K562 (cell line): ENCODE measurements around the gene BMP2K. TPM values are rescaled to one million over a fixed set of nuclear protein-coding genes. Genes with fewer than 3 reads are reported as not detected.

Source experiments
- ATF1 ChIP-seq, 2 experiments: fragments of 450-650 bp in 1 of 2; IDR thresholded peaks; 2 replicates each; pipeline ENCODE4 v1.6.1; 2016; ENCODE audit warnings: missing compliant biosample characterization in 1 of 2, missing genetic modification characterization in 1 of 2
- BRCA1 ChIP-seq, 2 experiments: fragments of 450-650 bp in 1 of 2; sonication (generic) in 1 of 2; formaldehyde crosslinking in 1 of 2; IDR thresholded peaks; 2 replicates each; pipeline versions ENCODE4 v1.5.0 to v1.6.1; 2017 to 2020; ENCODE audit warnings: mild to moderate bottlenecking in 1 of 2, missing genetic modification reagents in 1 of 2
- ETS2 ChIP-seq: IDR thresholded peaks from 2 replicates; pipeline ENCODE4 v1.6.1; 2016; ENCODE audit warnings: borderline replicate concordance, missing genetic modification characterization, mild to moderate bottlenecking, moderate library complexity, missing compliant biosample characterization; ENCODE audit not compliant: poor library complexity, severe bottlenecking
- FOXA3 ChIP-seq, 2 experiments: fragments of 450-650 bp in 1 of 2; sonication (generic) in 1 of 2; formaldehyde crosslinking; IDR thresholded peaks in 1 of 2; conservative IDR thresholded peaks in 1 of 2; 2 replicates each; pipeline versions ENCODE4 v1.4.0 to v1.8.0; 2020 to 2022; ENCODE audit warnings: mild to moderate bottlenecking in 2 of 2, missing genetic modification reagents in 1 of 2
- FOXJ2 ChIP-seq: fragments of 200-800 bp; sonication (Bioruptor generic); IDR thresholded peaks from 2 replicates; pipeline ENCODE4 v1.6.1; 2016; ENCODE audit warnings: missing genetic modification characterization, missing compliant biosample characterization
- JUND ChIP-seq, 2 experiments: IDR thresholded peaks; 2 replicates in 1 of 2; 3 replicates in 1 of 2; pipeline ENCODE4 v1.6.1; 2011; ENCODE audit warnings: borderline replicate concordance in 2 of 2, low read depth in 2 of 2, low read length in 2 of 2, improper control_type of control experiment in 1 of 2, missing biosample characterization in 1 of 2, missing genetic modification characterization in 1 of 2, missing genetic modification reagents in 1 of 2
- KDM1A ChIP-seq, 2 experiments: fragments of 450-650 bp; IDR thresholded peaks; 2 replicates each; pipeline ENCODE4 v1.6.1; 2016; ENCODE audit warnings: mild to moderate bottlenecking in 2 of 2
- L3MBTL2 ChIP-seq: fragments of 450-650 bp; IDR thresholded peaks from 2 replicates; pipeline ENCODE4 v1.6.1; 2016; ENCODE audit warnings: mild to moderate bottlenecking, moderate library complexity
- MTA2 ChIP-seq: fragments of 450-650 bp; IDR thresholded peaks from 2 replicates; pipeline ENCODE4 v1.6.1; 2016; ENCODE audit warnings: low read depth
- SREBF2 ChIP-seq: sonication (generic); formaldehyde crosslinking; IDR thresholded peaks from 2 replicates; pipeline ENCODE4 v1.4.0; 2020; ENCODE audit warnings: mild to moderate bottlenecking, missing genetic modification reagents
- TGIF2 ChIP-seq: sonication (generic); formaldehyde crosslinking; IDR thresholded peaks from 2 replicates; pipeline ENCODE4 v1.8.1; 2022; ENCODE audit warnings: mild to moderate bottlenecking, missing genetic modification reagents, moderate library complexity
- ZBED1 ChIP-seq: IDR thresholded peaks from 2 replicates; pipeline ENCODE4 v1.6.1; 2014
- ZNF133 ChIP-seq: fragments of 250-450 bp; sonication (Bioruptor Pico); IDR thresholded peaks from 2 replicates; pipeline ENCODE4 v1.4.0; 2020; ENCODE audit warnings: mild to moderate bottlenecking
- polyA plus RNA-seq, 8 experiments: library from polyadenylated mRNA; depleted of rRNA in 4 of 8; stranded (reverse) in 5 of 8; unstranded in 3 of 8; fragments of >200 nt; fragmentation: Nextera tagmentation in 2 of 8; fragmentation: Illumina TruSeq in 1 of 8; extraction: Ambion mirVana in 2 of 8; extraction: Trizol in 1 of 8; gene quantifications; 2 replicates each; pipeline versions ENCODE4 v1.2.1 to v1.2.3, GENCODE V29; 2011 to 2014; ENCODE audit warnings: inconsistent platforms in 1 of 8, missing spikeins in 1 of 8
- total RNA-seq, 7 experiments: library from RNA; depleted of rRNA in 6 of 7; stranded (reverse); fragments of >200 nt in 6 of 7; fragmentation: Illumina TruSeq in 2 of 7; extraction: Trizol in 2 of 7; gene quantifications; 2 replicates each; pipeline versions ENCODE4 v1.2.1 to v1.2.3, GENCODE V29; 2011 to 2021; ENCODE audit warnings: low replicate concordance in 1 of 7
- TF ChIP-seq, protein P1 (sequence below), 3 experiments: fragments of 200-800 bp in 1 of 3; sonication (Bioruptor generic) in 1 of 3; sonication (generic) in 1 of 3; formaldehyde crosslinking in 1 of 3; IDR thresholded peaks; 2 replicates each; pipeline versions ENCODE4 v1.6.1 to v1.8.0; 2016 to 2022; ENCODE audit warnings: mild to moderate bottlenecking in 2 of 3, missing compliant biosample characterization in 2 of 3, missing genetic modification characterization in 2 of 3, missing genetic modification reagents in 1 of 3
- TF ChIP-seq, protein P2 (sequence below): fragments of 450-650 bp; IDR thresholded peaks from 2 replicates; pipeline ENCODE4 v1.6.1; 2016; ENCODE audit warnings: mild to moderate bottlenecking, moderate library complexity

BMP2K gene
- total and polyA plus RNA-seq, 9 of the 15 experiments (the other 6 are each of a cell fraction or from before 2014, with no cell fraction given) = 17.0 to 217 (median 104) TPM

GRCh38 chr4:78764498-78764961, 11.6 kb upstream of the BMP2K start (continued):
- TF ChIP-seq ATF1 (CRISPR knock-in tag; IDR thresholded peaks at IDR 0.05) = no peak
- TF ChIP-seq ATF1 (tag; IDR thresholded peaks at IDR 0.05) = peak; percentile 64
- peak; percentile 8 to 22; a peak in 1 of 4 replicates for TF ChIP-seq KDM1A (IDR thresholded peaks at IDR 0.05)
- TF ChIP-seq FOXA3 (CRISPR knock-in tag; conservative IDR thresholded peaks at IDR 0.05 in 1 of 2, IDR thresholded peaks at IDR 0.05 in 1 of 2) = peak in 1 of 2 experiments; percentile 58; a peak in 2 of 4 replicates
- peak; percentile 75 for TF ChIP-seq JUND (IDR thresholded peaks at IDR 0.05; ENCODE audit: borderline replicate concordance, low read depth, low read length)
- TF ChIP-seq JUND (tag; IDR thresholded peaks at IDR 0.05; ENCODE audit: borderline replicate concordance, low read depth, low read length) = peak; percentile 76; the same call in 2 of the 3 replicates
- TF ChIP-seq FOXJ2 (tag) = peak; percentile 96
- no peak for TF ChIP-seq TGIF2 (CRISPR knock-in tag)
- TF ChIP-seq ZNF133 (CRISPR knock-in tag) = no peak
- TF ChIP-seq MTA2 = peak; percentile 59
- TF ChIP-seq, protein P1, sequence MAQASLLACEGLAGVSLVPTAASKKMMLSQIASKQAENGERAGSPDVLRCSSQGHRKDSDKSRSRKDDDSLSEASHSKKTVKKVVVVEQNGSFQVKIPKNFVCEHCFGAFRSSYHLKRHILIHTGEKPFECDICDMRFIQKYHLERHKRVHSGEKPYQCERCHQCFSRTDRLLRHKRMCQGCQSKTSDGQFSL (CRISPR knock-in tag; IDR thresholded peaks at IDR 0.05) = no peak
- TF ChIP-seq, protein P1 (tag; IDR thresholded peaks at IDR 0.05) = no peak
- no peak for TF ChIP-seq SREBF2 (CRISPR knock-in tag)
- TF ChIP-seq BRCA1 (IDR thresholded peaks at IDR 0.05) = no peak
- TF ChIP-seq BRCA1 (CRISPR knock-in tag; IDR thresholded peaks at IDR 0.05) = no peak
- TF ChIP-seq ZBED1 = no peak
- TF ChIP-seq, protein P2, sequence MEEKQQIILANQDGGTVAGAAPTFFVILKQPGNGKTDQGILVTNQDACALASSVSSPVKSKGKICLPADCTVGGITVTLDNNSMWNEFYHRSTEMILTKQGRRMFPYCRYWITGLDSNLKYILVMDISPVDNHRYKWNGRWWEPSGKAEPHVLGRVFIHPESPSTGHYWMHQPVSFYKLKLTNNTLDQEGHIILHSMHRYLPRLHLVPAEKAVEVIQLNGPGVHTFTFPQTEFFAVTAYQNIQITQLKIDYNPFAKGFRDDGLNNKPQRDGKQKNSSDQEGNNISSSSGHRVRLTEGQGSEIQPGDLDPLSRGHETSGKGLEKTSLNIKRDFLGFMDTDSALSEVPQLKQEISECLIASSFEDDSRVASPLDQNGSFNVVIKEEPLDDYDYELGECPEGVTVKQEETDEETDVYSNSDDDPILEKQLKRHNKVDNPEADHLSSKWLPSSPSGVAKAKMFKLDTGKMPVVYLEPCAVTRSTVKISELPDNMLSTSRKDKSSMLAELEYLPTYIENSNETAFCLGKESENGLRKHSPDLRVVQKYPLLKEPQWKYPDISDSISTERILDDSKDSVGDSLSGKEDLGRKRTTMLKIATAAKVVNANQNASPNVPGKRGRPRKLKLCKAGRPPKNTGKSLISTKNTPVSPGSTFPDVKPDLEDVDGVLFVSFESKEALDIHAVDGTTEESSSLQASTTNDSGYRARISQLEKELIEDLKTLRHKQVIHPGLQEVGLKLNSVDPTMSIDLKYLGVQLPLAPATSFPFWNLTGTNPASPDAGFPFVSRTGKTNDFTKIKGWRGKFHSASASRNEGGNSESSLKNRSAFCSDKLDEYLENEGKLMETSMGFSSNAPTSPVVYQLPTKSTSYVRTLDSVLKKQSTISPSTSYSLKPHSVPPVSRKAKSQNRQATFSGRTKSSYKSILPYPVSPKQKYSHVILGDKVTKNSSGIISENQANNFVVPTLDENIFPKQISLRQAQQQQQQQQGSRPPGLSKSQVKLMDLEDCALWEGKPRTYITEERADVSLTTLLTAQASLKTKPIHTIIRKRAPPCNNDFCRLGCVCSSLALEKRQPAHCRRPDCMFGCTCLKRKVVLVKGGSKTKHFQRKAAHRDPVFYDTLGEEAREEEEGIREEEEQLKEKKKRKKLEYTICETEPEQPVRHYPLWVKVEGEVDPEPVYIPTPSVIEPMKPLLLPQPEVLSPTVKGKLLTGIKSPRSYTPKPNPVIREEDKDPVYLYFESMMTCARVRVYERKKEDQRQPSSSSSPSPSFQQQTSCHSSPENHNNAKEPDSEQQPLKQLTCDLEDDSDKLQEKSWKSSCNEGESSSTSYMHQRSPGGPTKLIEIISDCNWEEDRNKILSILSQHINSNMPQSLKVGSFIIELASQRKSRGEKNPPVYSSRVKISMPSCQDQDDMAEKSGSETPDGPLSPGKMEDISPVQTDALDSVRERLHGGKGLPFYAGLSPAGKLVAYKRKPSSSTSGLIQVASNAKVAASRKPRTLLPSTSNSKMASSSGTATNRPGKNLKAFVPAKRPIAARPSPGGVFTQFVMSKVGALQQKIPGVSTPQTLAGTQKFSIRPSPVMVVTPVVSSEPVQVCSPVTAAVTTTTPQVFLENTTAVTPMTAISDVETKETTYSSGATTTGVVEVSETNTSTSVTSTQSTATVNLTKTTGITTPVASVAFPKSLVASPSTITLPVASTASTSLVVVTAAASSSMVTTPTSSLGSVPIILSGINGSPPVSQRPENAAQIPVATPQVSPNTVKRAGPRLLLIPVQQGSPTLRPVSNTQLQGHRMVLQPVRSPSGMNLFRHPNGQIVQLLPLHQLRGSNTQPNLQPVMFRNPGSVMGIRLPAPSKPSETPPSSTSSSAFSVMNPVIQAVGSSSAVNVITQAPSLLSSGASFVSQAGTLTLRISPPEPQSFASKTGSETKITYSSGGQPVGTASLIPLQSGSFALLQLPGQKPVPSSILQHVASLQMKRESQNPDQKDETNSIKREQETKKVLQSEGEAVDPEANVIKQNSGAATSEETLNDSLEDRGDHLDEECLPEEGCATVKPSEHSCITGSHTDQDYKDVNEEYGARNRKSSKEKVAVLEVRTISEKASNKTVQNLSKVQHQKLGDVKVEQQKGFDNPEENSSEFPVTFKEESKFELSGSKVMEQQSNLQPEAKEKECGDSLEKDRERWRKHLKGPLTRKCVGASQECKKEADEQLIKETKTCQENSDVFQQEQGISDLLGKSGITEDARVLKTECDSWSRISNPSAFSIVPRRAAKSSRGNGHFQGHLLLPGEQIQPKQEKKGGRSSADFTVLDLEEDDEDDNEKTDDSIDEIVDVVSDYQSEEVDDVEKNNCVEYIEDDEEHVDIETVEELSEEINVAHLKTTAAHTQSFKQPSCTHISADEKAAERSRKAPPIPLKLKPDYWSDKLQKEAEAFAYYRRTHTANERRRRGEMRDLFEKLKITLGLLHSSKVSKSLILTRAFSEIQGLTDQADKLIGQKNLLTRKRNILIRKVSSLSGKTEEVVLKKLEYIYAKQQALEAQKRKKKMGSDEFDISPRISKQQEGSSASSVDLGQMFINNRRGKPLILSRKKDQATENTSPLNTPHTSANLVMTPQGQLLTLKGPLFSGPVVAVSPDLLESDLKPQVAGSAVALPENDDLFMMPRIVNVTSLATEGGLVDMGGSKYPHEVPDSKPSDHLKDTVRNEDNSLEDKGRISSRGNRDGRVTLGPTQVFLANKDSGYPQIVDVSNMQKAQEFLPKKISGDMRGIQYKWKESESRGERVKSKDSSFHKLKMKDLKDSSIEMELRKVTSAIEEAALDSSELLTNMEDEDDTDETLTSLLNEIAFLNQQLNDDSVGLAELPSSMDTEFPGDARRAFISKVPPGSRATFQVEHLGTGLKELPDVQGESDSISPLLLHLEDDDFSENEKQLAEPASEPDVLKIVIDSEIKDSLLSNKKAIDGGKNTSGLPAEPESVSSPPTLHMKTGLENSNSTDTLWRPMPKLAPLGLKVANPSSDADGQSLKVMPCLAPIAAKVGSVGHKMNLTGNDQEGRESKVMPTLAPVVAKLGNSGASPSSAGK = no peak
- TF ChIP-seq ETS2 (tag) = no peak
- peak; percentile 28; the same call in 1 of the 2 replicates for TF ChIP-seq L3MBTL2
